Epidermal melanocyte (primary cell): ENCODE data around the gene MCHR1.

Experiments used
- DNase-seq: peaks from one replicate; pipeline ENCODE4 v3.0.0; 2011; ENCODE audit warnings: low spot score; ENCODE audit not compliant: insufficient read length

The MCHR1 gene

GRCh38 chr22:40723396-40723933 lies 44.2 kb downstream of the MCHR1 start:
- no peak for DNase-seq

DNA sequence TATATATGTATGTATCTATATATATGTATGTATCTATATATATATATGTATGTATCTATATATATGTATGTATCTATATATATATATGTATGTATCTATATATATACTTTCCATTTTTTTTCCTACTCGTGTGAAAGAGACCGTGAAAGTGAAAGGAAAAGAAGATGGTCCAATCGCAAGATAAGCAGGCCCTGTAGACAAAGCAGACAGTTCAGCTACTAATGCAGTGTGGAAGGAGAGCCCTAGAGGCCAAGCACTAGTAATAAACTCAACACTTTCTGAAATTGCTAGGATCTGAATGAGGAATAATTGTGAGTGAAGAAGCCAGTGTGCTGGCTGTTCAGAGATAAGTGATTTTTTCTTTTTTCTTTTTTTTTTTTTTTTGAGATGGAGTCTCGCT lies 47.2 kb downstream of the MCHR1 start:
- peak; percentile 28 for DNase-seq

DNA sequence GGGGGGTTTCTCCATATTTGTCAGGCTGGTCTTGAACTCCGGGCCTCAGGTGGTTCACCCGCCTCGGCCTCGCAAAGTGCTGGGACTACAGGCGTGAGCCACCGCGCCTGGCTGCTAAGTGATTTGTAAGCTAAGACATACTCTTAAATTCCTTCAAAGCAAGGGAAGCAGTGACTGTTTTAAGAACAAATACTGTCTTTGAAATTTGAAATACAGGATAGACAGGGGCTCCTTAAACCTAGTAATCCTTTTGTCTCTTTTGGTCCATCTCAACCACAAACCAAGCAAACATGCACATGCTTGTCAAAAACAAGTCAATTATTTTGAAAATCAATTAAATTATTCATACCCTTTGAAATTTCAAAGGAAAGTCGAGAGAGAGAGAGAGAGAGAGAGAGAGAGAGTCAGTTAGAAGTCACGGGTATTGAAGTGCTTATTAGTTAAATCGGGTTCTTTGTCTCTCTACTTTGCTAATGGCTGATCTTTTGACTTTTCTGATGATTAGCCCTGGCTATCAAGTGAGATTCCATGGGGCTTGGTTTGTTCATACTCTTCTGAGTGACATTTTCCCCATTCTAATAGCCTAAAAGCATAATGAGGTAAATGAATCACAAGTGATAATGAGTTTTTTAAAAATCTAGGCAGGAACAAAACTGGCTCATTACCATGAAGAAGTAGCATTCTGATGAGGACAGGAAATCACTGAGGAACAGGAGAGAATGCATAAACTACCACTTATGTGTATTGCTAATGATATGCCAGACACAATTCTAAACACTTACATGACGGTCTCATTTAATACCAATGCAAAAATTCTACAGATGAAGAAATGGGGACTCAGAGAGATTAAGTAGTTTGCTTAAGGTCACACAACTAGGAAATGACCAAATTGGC lies 48.0 kb downstream of the MCHR1 start:
- no peak for DNase-seq

GRCh38 chr22:40727964-40728615 lies 48.8 kb downstream of the MCHR1 start:
- no peak for DNase-seq

GRCh38 chr22:40728731-40729189 lies 49.5 kb downstream of the MCHR1 start:
- no peak for DNase-seq

DNA sequence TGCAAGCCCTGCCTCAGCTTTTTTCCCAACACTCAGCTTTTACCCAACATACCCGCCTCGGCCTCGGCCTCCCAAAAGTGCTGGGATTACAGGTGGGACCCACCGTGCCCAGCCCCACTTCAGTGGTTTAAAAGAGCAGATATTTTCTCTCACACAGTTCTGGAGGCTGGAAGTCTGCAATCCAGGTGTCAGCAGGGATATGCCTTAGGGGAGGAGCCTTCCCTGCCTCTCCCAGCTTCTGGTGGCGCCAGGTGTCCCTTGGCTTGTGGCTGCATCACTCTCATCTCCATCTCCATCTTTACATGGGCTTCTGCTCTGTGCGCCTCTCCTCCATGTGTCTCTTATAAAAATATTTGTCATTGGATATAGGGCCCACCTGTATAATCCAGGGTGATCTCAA lies 50.0 kb downstream of the MCHR1 start:
- no peak for DNase-seq
